GM12873 (cell line): ENCODE data around the gene CRYZL1.

Experiments
- CTCF ChIP-seq: IDR thresholded peaks from 2 replicates; pipeline ENCODE4 v1.5.1; 2012; ENCODE audit warnings: low read depth, mild to moderate bottlenecking, moderate library complexity, low read length, control low read depth; ENCODE audit not compliant: insufficient read depth; ENCODE audit errors: missing control alignments

The CRYZL1 gene

GRCh38 chr21:33584455-33584854 is 57.1 kb downstream of the CRYZL1 start:
- no peak for TF ChIP-seq CTCF

- no peak for TF ChIP-seq CTCF
Observed at GRCh38 chr21:33578959-33579542, 62.5 kb downstream of the CRYZL1 start.

- TF ChIP-seq CTCF = no peak
Observed at GRCh38 chr21:33578214-33578613, 63.3 kb downstream of the CRYZL1 start.

GRCh38 chr21:33572350-33572749 is 69.2 kb downstream of the CRYZL1 start:
- TF ChIP-seq CTCF = no peak

- TF ChIP-seq CTCF = no peak
Observed at GRCh38 chr21:33569991-33570390, 71.5 kb downstream of the CRYZL1 start.

GRCh38 chr21:33568448-33568847 is 73.1 kb downstream of the CRYZL1 start:
- TF ChIP-seq CTCF = no peak

GRCh38 chr21:33567914-33568313 is 73.6 kb downstream of the CRYZL1 start:
- TF ChIP-seq CTCF = no peak

GRCh38 chr21:33566514-33566913 is 75.0 kb downstream of the CRYZL1 start:
- TF ChIP-seq CTCF = no peak
